Hypothalamus (tissue), 51 donors: ENCODE results near the gene RNF213.
A peak's percentile ranks its signal among the peaks of the same experiment; 100 is the strongest.

Experiments used
- DNase-seq, 51 donors: peaks; one replicate each; lab custom pipeline; 2025; lab: John Stamatoyannopoulos, UW

RNF213 gene

DNA sequence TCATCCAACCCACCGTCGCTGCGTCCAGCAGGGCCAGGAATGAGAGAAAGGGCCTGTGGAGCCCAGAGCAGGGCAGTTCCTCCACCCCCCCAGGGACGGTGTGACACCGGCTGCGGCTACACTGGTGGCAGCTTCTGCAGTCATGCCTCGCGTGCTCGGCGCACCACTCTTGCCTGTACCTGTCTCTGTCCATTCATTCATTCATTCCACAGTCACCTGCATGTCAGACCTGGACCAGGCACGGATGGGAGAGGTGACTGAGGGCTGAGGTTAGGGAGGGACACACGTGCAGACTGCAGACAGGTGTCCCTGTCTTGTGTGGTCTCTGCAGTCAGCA lies 181.6 kb downstream of the RNF213 start:
- DNase-seq = no peak

DNA sequence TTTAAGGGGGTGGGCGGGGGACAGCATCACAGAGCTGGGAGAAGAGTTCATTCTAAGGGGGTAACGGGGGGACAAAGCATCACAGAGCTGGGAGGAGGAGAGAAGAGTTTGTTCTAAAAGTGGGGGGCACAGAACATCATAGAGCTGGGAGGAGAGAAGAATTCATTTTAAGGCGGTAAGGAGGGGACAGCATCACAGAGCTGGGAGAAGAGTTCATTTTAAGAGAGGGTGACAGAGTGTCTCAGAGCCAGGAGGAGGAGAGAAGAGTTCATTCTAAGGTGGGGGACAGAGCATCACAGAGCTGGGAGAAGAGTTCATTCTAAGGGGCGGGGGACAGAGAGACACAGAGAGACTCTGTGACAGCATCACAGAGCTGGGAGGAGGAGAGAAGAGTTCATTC lies 182.1 kb downstream of the RNF213 start:
- no peak for DNase-seq

GRCh38 chr17:80443498-80443897 lies 182.8 kb downstream of the RNF213 start:
- DNase-seq = no peak

DNA sequence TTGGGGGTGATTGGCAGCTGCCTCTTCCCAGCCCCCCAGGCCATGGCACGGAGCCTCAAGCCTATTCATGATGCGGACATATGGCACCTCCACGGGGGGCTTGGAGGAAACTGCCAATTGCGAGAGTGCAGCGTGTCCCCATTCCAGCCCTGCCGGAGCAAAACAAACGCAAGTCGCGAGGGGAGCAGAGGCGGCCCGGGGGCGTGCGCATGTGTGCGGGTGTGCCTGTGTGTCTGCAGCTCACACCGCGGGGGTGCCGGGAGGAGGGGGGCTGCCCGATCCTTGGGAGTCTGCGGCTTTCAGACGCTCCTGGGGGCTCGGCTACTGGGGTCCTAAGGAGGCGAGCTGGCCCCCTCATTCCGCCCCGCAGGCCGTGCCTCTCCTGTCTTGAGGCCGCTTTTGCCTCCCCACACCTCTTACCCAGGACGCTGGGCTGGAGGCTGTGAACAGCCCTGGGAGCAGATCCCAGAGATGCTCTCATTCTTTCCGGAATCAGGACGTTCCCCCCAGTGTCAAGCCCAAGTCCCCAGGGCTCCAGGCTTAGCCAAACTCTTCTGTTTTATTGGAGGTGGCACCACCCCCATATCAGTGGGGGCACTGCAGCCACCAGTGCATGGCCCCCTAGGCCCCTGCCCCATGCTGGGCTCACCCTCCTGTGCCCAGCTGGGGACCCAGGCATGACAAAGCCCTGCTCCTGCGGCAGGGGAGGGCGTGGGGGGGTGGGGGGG lies 183.4 kb downstream of the RNF213 start:
- DNase-seq = no peak

DNA sequence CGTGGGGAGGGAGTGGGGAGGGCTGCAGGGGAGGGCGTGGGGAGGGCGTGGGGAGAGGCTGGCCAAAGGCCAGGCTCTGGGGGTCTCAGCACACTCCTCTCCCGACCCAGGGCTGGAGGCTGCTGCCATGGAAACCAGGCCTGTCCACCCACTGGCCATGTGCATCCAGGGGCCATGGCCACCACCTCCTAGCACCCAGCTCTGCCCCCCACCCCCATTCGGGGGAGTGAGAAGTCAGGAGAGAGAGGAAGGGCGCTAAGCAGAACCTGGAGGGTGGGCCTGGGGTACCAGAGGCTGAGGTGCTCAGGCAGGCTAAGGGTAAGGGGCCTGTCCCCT lies 184.0 kb downstream of the RNF213 start:
- no peak for DNase-seq

DNA sequence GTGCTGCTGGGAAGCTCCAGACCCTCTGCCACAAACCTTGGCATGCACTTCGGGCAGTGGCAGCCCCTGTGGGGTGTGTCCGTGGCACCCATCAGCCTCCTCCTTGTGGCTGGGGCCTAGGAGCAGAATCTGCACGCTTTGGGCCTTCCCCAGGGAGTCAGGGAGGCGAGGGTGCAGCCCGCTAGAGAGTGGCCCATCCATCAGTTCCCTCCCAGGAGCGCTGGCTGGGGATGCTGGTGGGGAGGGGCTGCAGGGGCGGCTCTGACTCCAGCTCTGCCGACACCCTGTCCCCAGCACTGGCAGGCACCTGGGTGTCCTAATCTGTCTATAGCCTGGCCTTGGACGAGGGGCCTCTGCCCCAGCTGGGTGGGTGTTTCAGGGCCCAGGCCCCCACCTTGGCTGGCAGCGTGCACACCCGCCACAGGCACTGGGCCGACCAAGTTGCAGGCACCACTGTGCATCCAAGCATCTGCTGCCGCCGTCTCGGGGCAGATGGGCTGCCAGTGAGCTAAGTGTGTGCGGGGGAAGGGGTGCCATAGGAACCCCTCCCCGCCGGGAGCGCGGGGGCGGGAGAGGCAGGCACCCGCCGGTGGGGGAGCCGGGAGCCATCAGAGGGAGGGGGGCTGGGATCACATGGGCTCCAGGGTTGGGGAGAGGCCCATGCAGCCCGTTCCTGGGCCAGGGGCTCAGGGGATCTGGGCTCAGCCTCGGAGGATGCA lies 184.5 kb downstream of the RNF213 start:
- peak in 1 of 51 donors; percentile 64 for DNase-seq

DNA sequence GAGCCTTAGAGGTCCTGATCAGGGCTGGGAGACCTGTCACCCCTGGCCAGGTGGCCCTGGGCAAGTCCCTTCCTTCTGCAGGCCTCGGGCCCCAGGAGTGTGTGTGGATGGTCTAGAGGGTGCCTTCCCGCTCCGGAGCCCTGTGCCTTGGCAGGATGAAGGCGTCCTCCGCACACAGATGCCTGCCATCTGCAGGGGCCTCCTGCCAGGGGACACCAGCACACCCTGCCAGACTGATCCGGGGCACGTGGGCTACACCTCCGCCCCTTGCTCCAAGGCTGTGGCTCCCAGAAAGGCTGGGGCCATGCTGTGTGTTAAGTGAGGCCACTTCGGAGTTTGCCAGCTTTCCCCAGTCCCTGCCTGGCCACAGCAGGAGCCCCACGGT lies 185.1 kb downstream of the RNF213 start:
- DNase-seq = peak in 2 of 51 donors; percentile 3 to 64

DNA sequence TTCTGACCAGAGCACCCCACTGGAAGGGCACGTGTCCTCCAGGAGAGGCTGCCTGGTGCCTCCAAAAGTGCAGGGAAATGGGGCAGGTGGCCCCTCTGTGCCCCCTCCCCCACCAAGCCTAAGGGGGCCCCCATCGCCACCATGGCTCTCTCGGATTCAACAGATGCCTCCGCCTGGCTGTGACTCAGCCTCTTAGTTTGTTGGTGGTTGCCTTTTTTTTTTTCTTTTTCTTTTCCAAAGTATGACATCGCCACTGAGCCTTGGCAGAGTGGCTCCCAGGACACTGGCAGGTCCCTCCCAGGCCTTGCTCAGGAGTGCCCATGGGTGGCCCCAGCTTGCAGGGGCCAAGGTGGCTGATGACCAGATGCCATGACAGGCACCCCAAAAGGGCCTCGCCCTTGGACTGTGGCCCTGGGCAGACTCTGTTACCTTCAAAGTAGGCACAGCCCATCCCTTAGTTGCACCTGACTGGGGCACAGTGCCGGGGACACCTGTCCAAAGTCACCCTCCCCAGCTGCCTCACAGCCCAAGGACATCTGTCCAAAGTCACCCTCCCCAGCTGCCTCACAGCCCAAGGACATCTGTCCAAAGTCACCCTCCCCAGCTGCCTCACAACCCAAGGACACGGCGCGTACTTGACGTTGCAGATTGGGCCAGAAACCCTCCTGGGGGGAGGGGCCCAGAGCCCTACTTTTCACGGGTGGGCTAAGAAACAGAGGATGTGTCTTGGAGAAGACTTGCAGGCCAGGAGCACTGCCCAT lies 186.2 kb downstream of the RNF213 start:
- peak in 10 of 51 donors; percentile 15 to 55 (median 33) for DNase-seq

DNA sequence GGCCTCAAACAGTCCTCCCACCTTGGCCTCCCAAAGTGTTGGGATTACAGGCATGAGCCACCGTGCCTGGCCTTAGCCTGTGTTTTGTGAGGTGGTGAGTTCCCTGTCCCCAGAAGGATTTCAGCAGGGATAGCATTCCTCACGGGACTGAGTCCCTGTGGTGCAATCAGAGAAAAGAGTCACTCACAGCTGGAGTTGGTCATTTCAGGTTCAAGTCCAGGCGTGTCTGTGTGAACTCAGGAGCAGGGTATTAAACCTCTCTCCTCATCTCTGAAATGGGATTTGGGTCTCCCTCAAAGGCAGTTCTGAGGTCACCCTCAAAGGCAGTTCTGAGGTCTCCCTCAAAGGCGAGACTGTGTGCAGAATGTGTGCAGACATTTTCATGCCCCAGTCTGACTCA lies 187.1 kb downstream of the RNF213 start:
- no peak for DNase-seq
